Neural cell (in vitro differentiated cells): ENCODE results near the gene WRAP73.

Source experiments
- RAD21 ChIP-seq: fragments of 450-650 bp; conservative IDR thresholded peaks from 2 replicates; pipeline ENCODE4 v1.6.1; 2014; ENCODE audit warnings: antibody characterized with exemption, mild to moderate bottlenecking, moderate library complexity
- SMC3 ChIP-seq: fragments of 450-650 bp; conservative IDR thresholded peaks from 2 replicates; pipeline ENCODE4 v1.6.1; 2014; ENCODE audit warnings: antibody characterized with exemption, mild to moderate bottlenecking, moderate library complexity; ENCODE audit not compliant: poor library complexity
- TF ChIP-seq, protein P1 (sequence below): fragments of 450-650 bp; IDR thresholded peaks from 2 replicates; pipeline ENCODE4 v1.5.1; 2014; ENCODE audit warnings: antibody characterized with exemption, mild to moderate bottlenecking, moderate library complexity; ENCODE audit not compliant: poor library complexity, severe bottlenecking

- TF ChIP-seq SMC3 (no peak), RAD21 (no peak)
- TF ChIP-seq, protein P1, sequence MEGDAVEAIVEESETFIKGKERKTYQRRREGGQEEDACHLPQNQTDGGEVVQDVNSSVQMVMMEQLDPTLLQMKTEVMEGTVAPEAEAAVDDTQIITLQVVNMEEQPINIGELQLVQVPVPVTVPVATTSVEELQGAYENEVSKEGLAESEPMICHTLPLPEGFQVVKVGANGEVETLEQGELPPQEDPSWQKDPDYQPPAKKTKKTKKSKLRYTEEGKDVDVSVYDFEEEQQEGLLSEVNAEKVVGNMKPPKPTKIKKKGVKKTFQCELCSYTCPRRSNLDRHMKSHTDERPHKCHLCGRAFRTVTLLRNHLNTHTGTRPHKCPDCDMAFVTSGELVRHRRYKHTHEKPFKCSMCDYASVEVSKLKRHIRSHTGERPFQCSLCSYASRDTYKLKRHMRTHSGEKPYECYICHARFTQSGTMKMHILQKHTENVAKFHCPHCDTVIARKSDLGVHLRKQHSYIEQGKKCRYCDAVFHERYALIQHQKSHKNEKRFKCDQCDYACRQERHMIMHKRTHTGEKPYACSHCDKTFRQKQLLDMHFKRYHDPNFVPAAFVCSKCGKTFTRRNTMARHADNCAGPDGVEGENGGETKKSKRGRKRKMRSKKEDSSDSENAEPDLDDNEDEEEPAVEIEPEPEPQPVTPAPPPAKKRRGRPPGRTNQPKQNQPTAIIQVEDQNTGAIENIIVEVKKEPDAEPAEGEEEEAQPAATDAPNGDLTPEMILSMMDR = no peak
These were observed 8.3 kb upstream of the WRAP73 start for GRCh38 chr1:3658231-3658615.
